HFFc6 (cell line): ENCODE measurements around the gene DOK7. TPM values are rescaled to one million over a fixed set of nuclear protein-coding genes. Genes with fewer than 3 reads are reported as not detected.

Experiments used
- DNase-seq: peaks from one replicate; pipeline ENCODE4 v3.0.0-alpha.2; 2018
- H3K27ac Mint-ChIP-seq: 2 replicates; pipeline ENCODE4 v1.8.0; 2020; ENCODE audit warnings: mild to moderate bottlenecking, mixed read lengths
- H3K27me3 Mint-ChIP-seq: 2 replicates; pipeline ENCODE4 v1.8.0; 2021; ENCODE audit warnings: mild to moderate bottlenecking, moderate library complexity, mixed read lengths; ENCODE audit not compliant: insufficient read depth
- H3K36me3 Mint-ChIP-seq: 2 replicates; pipeline ENCODE4 v1.8.0; 2021; ENCODE audit warnings: low read depth, mixed read lengths
- H3K4me1 Mint-ChIP-seq: 2 replicates; pipeline ENCODE4 v1.8.0; 2020; ENCODE audit warnings: low read depth, mixed read lengths
- H3K4me3 Mint-ChIP-seq: 2 replicates; pipeline ENCODE4 v1.8.0; 2020; ENCODE audit warnings: mild to moderate bottlenecking, moderate library complexity, mixed read lengths
- H3K9me3 Mint-ChIP-seq: 2 replicates; pipeline ENCODE4 v1.8.0; 2020; ENCODE audit warnings: mild to moderate bottlenecking, mixed read lengths
- total RNA-seq, 6 experiments: library from RNA; stranded (reverse); fragmentation: NEBNext Ultra II Directional; extraction: Animal tissue kit (Norgen Biotek cat#: 25700); gene quantifications; 2 replicates in 1 of 6; 3 replicates in 5 of 6; pipeline ENCODE4 v1.2.3, GENCODE V29; 2021
- TF ChIP-seq, protein P1 (sequence below): fragments of 200-600 bp; sonication (generic); IDR thresholded peaks from 2 replicates; pipeline ENCODE4 v1.5.0; 2021; ENCODE audit warnings: antibody characterized with exemption, mild to moderate bottlenecking

DOK7 gene
- total RNA-seq, 6 experiments from 2014 or later: not detected

DNA sequence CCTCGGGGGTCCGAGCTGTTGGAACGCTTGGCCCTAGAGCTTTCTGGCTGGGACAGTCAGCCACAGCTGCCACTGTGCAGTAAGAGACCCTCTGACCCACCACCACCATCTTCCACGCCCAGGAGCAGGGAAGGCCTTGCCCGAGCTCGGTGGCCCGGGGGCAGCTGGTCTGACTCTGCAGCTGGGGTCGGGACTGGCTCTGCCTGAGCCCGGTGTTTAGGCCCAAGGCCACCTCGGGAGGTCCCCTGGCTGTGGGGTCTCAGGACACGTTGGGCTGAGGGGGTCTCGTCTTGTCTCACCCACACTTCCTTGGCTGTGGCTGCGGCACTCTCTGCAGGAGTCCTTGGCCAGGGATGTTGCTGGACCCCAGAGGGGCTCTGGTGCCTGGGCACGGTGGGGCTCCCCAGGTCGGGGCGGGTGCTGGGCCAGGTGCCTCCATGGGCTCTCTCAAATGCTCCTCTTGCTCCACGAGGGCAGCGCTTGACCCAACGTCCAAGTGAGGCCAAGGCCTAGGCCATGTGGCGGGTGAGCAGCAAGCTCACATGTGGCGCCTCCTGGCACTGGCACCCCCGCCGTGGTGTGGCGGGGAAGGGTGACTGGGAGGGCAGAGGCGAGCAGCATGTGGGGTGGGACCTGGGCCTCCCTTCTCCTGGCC is 22.9 kb downstream of the DOK7 start:
- peaks cover 11% of the 10 kb centered on the region for H3K27me3 Mint-ChIP-seq
- no peaks in the 10 kb centered on the region for H3K9me3 Mint-ChIP-seq
- no peaks in the 10 kb centered on the region for H3K36me3 Mint-ChIP-seq
- DNase-seq: no peak
- no peak overlapping the region for H3K27ac Mint-ChIP-seq
- no peak overlapping the region for H3K4me3 Mint-ChIP-seq
- peaks cover 2% of the 10 kb centered on the region for H3K4me1 Mint-ChIP-seq
- TF ChIP-seq, protein P1, sequence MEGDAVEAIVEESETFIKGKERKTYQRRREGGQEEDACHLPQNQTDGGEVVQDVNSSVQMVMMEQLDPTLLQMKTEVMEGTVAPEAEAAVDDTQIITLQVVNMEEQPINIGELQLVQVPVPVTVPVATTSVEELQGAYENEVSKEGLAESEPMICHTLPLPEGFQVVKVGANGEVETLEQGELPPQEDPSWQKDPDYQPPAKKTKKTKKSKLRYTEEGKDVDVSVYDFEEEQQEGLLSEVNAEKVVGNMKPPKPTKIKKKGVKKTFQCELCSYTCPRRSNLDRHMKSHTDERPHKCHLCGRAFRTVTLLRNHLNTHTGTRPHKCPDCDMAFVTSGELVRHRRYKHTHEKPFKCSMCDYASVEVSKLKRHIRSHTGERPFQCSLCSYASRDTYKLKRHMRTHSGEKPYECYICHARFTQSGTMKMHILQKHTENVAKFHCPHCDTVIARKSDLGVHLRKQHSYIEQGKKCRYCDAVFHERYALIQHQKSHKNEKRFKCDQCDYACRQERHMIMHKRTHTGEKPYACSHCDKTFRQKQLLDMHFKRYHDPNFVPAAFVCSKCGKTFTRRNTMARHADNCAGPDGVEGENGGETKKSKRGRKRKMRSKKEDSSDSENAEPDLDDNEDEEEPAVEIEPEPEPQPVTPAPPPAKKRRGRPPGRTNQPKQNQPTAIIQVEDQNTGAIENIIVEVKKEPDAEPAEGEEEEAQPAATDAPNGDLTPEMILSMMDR: no peak

DNA sequence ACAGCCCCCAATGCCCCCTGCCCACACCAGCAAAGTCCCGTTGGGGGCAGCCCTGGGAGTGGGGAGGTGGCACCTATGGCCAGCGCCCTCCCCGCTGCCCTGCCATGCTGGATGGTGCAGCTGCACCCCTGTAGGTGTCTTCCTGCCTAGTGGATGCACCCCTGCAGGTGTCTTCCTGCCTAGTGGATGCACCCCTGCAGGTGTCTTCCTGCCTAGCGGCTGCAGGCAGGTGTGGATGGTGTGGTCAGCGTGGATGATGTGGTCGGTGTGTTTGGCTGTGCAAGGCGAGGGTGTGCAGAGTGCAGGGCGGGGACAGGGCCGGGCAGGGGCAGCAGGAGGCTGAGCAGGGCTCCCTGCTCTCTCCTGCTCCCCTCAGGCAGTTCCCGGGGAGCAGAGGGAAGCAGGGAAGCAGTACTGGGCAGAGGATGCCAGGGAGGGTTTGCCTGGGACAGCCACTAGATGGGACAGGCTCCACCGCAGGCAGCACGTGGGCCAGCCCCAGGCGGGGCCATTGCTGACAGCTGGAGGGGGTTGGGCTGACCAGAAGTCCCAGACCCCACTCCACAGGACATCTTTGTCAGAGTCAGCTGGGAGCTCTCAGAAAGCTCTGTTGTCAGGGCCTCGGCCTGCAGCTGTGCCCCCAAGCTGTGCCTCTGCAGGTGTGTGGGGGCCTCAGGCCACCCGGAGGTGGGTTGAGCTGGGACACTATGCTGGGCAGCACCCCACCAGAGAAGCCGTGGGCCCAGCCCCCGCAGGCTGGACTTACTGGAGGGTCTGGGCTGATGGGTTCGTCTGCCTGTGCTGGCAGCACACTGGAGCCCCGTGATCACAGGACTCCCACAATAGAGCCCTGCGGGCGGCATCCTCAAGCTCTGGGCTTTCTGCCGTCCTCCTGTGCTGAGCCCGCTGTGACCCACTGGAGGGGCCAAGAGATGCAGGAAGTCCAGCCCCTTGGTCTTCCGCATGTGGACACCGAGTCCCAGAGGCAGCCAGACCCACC is 23.7 kb downstream of the DOK7 start:
- Mint-ChIP-seq H3K9me3 (no peaks in the 10 kb centered on the region), H3K27me3 (peaks cover 15% of the 10 kb centered on the region), H3K27ac (no peak overlapping the region), H3K36me3 (no peaks in the 10 kb centered on the region), H3K4me1 (no peaks in the 10 kb centered on the region), H3K4me3 (no peak overlapping the region)
- DNase-seq: no peak
- TF ChIP-seq, protein P1: no peak

DNA sequence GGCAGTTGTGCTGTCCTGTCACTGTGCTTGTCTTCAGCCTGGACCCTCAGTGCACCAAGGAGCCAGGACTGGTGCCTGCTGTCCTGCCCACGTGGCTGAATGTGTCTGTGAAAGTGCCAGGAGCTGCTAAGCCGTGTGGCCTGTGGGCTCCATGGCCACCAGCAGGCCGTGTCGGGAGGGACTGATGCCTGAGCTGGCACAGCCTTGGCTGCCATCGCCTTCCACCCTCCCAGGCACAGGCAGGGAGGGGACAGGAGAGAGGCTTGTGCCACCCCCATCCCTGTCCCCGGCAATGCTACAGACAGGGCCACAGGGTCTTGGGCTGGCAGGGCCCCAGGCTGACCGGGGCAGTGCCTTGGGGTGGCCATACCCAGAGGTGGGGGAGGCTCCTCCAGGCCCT is 24.8 kb downstream of the DOK7 start:
- TF ChIP-seq, protein P1: no peak
- no peaks in the 10 kb centered on the region for H3K4me1 Mint-ChIP-seq
- H3K27me3 Mint-ChIP-seq: peaks cover 18% of the 10 kb centered on the region
- no peaks in the 10 kb centered on the region for H3K36me3 Mint-ChIP-seq
- H3K4me3 Mint-ChIP-seq: no peak overlapping the region
- no peak for DNase-seq
- H3K9me3 Mint-ChIP-seq: no peaks in the 10 kb centered on the region
- no peak overlapping the region for H3K27ac Mint-ChIP-seq

DNA sequence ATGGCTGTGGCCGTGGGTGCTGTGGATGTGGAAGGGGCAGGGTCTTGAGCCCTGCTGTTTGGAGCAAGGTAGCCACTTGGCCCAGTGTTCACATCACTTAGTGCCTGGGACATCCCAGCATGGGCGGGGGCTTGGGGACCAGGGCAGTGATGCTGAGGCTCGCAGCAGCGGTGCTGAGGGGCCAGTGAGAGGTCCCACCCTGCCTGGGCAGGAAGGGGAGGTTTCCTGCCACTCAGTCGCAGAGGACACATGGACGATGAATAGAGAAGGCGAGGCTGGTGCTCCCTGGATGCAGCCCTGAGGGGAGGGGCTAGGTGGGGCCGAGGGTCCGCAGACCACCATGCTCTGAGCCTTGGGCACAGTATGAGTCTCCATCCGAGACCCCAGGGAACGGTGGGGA is 25.7 kb downstream of the DOK7 start:
- H3K4me1 Mint-ChIP-seq: no peaks in the 10 kb centered on the region
- H3K27ac Mint-ChIP-seq: no peak overlapping the region
- TF ChIP-seq, protein P1: no peak
- H3K9me3 Mint-ChIP-seq: no peaks in the 10 kb centered on the region
- no peaks in the 10 kb centered on the region for H3K36me3 Mint-ChIP-seq
- DNase-seq: no peak
- H3K4me3 Mint-ChIP-seq: no peak overlapping the region
- peaks cover 18% of the 10 kb centered on the region for H3K27me3 Mint-ChIP-seq

DNA sequence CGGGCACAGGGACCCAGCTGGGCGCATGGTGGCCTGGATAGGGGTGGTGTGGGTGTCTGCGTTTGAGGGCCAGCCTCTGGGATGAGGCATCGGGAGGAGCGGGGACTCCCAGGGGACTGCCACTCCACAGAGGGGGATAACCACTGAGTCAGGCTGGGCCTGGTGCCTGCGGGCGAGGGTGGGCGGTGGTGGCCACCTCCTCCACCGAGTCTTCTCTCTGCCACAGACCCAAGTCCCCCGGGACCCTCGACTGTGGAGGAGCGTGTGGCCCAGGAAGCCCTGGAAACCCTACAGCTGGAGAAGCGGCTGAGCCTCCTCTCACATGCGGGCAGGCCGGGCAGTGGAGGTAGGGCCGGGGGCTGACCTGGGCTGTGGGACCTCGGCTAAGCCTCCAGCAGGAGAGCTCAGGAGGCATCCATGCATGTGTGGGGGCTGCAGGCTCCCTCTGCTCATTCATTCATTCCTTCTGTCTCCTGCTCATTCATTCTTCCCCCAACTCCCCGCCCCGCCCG is 26.4 kb downstream of the DOK7 start:
- H3K9me3 Mint-ChIP-seq: no peaks in the 10 kb centered on the region
- peaks cover 18% of the 10 kb centered on the region for H3K27me3 Mint-ChIP-seq
- H3K36me3 Mint-ChIP-seq: no peaks in the 10 kb centered on the region
- no peak for DNase-seq
- no peak overlapping the region for H3K4me3 Mint-ChIP-seq
- TF ChIP-seq, protein P1: no peak
- no peaks in the 10 kb centered on the region for H3K4me1 Mint-ChIP-seq
- no peak overlapping the region for H3K27ac Mint-ChIP-seq
